Right lobe of liver (tissue), 6 donors: ENCODE data around the gene MYT1. TPM values are rescaled to one million over a fixed set of nuclear protein-coding genes. Genes with fewer than 3 reads are reported as not detected.
A peak's percentile ranks its signal among the peaks of the same experiment; 100 is the strongest.

Experiments used
- ATAC-seq, 4 donors: fragments of 200-7000 bp; cut with Tn5 transposase; one replicate each; pipeline ENCODE4 v1.9.1; 2020; ENCODE audit warnings: mild to moderate bottlenecking in 4 of 4, moderate library complexity in 4 of 4
- DNase-seq, 3 donors: peaks; one replicate each; pipeline ENCODE4 v3.0.0-alpha.2; 2020
- H3K27ac ChIP-seq, 3 donors: fragments of 200-600 bp; one replicate each; pipeline ENCODE4 v1.8.0; 2022
- H3K27me3 ChIP-seq, 2 donors: fragments of 200-600 bp; one replicate each; pipeline ENCODE4 v1.8.0; 2022
- H3K36me3 ChIP-seq, 4 donors: fragments of 200-600 bp; sonication (generic) in 1 of 4; one replicate each; pipeline versions ENCODE4 v1.5.1 to v1.8.0; 2017 to 2022; ENCODE audit warnings: control low read depth in 1 of 4
- H3K4me1 ChIP-seq, 4 donors: fragments of 200-600 bp; sonication (generic) in 1 of 4; one replicate each; pipeline versions ENCODE4 v1.5.1 to v1.8.0; 2017 to 2022; ENCODE audit warnings: control low read depth in 1 of 4
- H3K4me3 ChIP-seq, 3 donors: fragments of 200-600 bp; one replicate each; pipeline ENCODE4 v1.8.0; 2022
- H3K9me3 ChIP-seq, 4 donors: fragments of 200-600 bp; sonication (generic) in 1 of 4; one replicate each; pipeline versions ENCODE4 v1.5.1 to v1.8.0; 2017 to 2022; ENCODE audit warnings: control low read depth in 1 of 4
- CTCF ChIP-seq, 4 donors: fragments of 200-600 bp in 3 of 4; fragments of 450-650 bp in 1 of 4; IDR thresholded peaks; one replicate each; pipeline versions ENCODE4 v1.5.1 to v1.8.0; 2016 to 2022; ENCODE audit warnings: antibody characterized with exemption in 4 of 4, mild to moderate bottlenecking in 2 of 4
- POLR2A ChIP-seq: fragments of 450-650 bp; IDR thresholded peaks from one replicate; pipeline ENCODE4 v1.6.1; 2017; ENCODE audit warnings: antibody characterized with exemption, mild to moderate bottlenecking
- WGBS: methylation state at CpG from one replicate; pipeline ENCODE4 v1.1.6; 2018; ENCODE audit warnings: low coverage, low lambda C conversion rate; ENCODE audit not compliant: insufficient coverage; ENCODE audit errors: missing lambda C conversion rate; 5-methylcytosine and 5-hydroxymethylcytosine counted together
- intact Hi-C, 2 donors: fragments of 100-400 bp; cut with DNase I; formaldehyde crosslinking; loops; one replicate each; pipeline versions ENCODE4 v1.11.2 to v1.14.1; 2022
- total RNA-seq, 6 experiments: library from RNA; depleted of rRNA in 2 of 6; stranded (reverse); fragments of >200 nt in 2 of 6; fragmentation: NEBNext Ultra II Directional in 3 of 6; extraction: Animal tissue kit (Norgen Biotek cat#: 25700) in 3 of 6; gene quantifications; one replicate each; pipeline versions ENCODE4 v1.1.0 to v1.2.4, GENCODE V29; 2016 to 2023
- donor health status: DM: no; HTN: yes; CAD: no.
- donor health status: DM: no; HTN: no; CAD: no.
- donor health status: DM: no; HTN: no; CAD: no.
- donor health status: DM: no; HTN: yes; CAD: no.
- donor health status: DM: no; HTN: yes; CAD: no.

The MYT1 gene
- total RNA-seq, 6 experiments from 2014 or later, result 0.06 to 0.09 TPM; not detected in 4

GRCh38 chr20:64146936-64147477 is 17.2 kb upstream of the MYT1 start:
- Histone ChIP-seq H3K4me1 (no peaks in the 10 kb centered on the region), H3K27me3 (no peaks in the 10 kb centered on the region), H3K4me3 (no peak overlapping the region), H3K9me3 (no peaks in the 10 kb centered on the region), H3K36me3 (no peaks in the 10 kb centered on the region), H3K27ac (no peak overlapping the region)
- TF ChIP-seq POLR2A, result no peak
- TF ChIP-seq CTCF (IDR thresholded peaks at IDR 0.05), result no peak
- ATAC-seq, result no peak
- peak in 2 of 3 donors; percentile 37 to 42 for DNase-seq
- WGBS, result 69% methylated on average over 7 of the region's 12 CpGs
- intact Hi-C loops, result no loop called here

- H3K9me3 ChIP-seq, result no peaks in the 10 kb centered on the region
- H3K36me3 ChIP-seq, result no peaks in the 10 kb centered on the region
- H3K27ac ChIP-seq, result no peak overlapping the region
- peak in 1 of 3 donors; percentile 12 for DNase-seq
- intact Hi-C loops, result no loop called here
- WGBS, result 73% methylated on average over 5 of the region's 5 CpGs
- H3K27me3 ChIP-seq, result no peaks in the 10 kb centered on the region
- TF ChIP-seq POLR2A (no peak), CTCF (IDR thresholded peaks at IDR 0.05) (no peak)
- no peak for ATAC-seq
- H3K4me1 ChIP-seq, result no peaks in the 10 kb centered on the region
- H3K4me3 ChIP-seq, result no peak overlapping the region
Measured at GRCh38 chr20:64148581-64148980, 15.7 kb upstream of the MYT1 start.

DNA sequence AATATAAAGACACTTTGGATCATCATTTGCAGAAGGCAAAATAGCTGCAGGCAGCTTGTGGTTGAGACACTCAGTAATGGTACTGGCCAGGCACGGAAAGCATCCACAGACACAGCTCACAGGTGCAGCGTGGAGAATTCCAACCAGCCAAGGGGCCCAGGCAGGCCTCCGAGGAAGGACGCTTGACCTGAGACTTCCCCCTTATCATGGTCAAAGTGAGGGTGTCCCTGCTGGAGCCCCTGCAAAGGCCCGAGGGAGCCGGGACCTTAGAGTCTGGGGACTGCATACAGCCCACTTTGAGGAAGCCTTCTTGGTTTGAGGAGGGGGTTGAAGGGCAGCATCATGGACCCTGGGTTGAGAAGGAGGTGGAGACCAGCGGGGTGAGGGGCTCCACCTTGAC is 15.1 kb upstream of the MYT1 start:
- TF ChIP-seq CTCF (IDR thresholded peaks at IDR 0.05), result no peak
- no peak for TF ChIP-seq POLR2A
- DNase-seq (peak in 2 of 3 donors; percentile 16 to 24), ATAC-seq (no peak)
- Histone ChIP-seq H3K27me3 (no peaks in the 10 kb centered on the region), H3K9me3 (no peaks in the 10 kb centered on the region), H3K36me3 (no peaks in the 10 kb centered on the region), H3K4me3 (no peak overlapping the region), H3K27ac (no peak overlapping the region), H3K4me1 (no peaks in the 10 kb centered on the region)
- WGBS, result 67% methylated on average over 1 of the region's 7 CpGs
- intact Hi-C loops, result no loop called here

GRCh38 chr20:64149809-64150560 is 14.3 kb upstream of the MYT1 start:
- 82% methylated on average over 13 of the region's 26 CpGs for WGBS
- peak in 2 of 3 donors; percentile 20 to 35 for DNase-seq
- TF ChIP-seq CTCF (IDR thresholded peaks at IDR 0.05), result no peak

More at GRCh38 chr20:64149809-64150560, 14.3 kb upstream of the MYT1 start:
- intact Hi-C loops, result no loop called here
- Histone ChIP-seq H3K27ac (no peak overlapping the region), H3K4me3 (no peak overlapping the region), H3K9me3 (no peaks in the 10 kb centered on the region), H3K36me3 (no peaks in the 10 kb centered on the region), H3K4me1 (no peaks in the 10 kb centered on the region), H3K27me3 (no peaks in the 10 kb centered on the region)
- ATAC-seq, result no peak
